ENCODE data around the gene CDK13.
"Not testable (repeated sequence)": the region's sequence is repeated elsewhere in the genome, so short reads cannot be mapped to it uniquely, and the experiment has no call there.

DNA sequence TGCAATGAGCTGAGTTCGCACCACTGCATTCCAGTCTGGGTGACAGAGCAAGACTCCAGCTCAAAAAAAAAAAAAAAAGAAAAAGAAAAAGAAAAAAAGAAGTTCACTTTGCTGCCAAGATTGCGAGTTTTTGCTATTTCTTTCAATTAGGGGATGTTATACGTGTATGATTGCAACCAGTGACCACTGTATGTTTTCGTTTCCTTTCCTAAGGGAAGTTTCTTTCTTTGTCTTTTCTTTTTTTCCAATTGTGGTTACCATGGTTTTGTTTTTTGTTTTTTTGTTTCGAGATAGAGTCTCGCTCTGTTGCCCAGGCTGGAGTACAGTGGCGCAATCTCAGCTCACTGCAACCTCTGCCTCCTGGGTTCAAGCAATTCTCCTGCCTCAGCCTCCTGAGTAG lies 168.1 kb downstream of the CDK13 start:
- TF ChIP-seq, protein P1, sequence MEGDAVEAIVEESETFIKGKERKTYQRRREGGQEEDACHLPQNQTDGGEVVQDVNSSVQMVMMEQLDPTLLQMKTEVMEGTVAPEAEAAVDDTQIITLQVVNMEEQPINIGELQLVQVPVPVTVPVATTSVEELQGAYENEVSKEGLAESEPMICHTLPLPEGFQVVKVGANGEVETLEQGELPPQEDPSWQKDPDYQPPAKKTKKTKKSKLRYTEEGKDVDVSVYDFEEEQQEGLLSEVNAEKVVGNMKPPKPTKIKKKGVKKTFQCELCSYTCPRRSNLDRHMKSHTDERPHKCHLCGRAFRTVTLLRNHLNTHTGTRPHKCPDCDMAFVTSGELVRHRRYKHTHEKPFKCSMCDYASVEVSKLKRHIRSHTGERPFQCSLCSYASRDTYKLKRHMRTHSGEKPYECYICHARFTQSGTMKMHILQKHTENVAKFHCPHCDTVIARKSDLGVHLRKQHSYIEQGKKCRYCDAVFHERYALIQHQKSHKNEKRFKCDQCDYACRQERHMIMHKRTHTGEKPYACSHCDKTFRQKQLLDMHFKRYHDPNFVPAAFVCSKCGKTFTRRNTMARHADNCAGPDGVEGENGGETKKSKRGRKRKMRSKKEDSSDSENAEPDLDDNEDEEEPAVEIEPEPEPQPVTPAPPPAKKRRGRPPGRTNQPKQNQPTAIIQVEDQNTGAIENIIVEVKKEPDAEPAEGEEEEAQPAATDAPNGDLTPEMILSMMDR (conservative IDR thresholded peaks at IDR 0.05 in 1 of 2, IDR thresholded peaks at IDR 0.05 in 1 of 2; ENCODE audit: extremely low read depth in 1 of 2, insufficient read depth in 1 of 2, low read depth in 1 of 2, low read length in 2 of 2) = not testable (repeated sequence)
- TF ChIP-seq EZH2 (IDR thresholded peaks at IDR 0.05; ENCODE audit: borderline replicate concordance, low read length) = not testable (repeated sequence)
